ENCODE results near the gene SEPTIN10. TPM values are rescaled to one million over a fixed set of nuclear protein-coding genes. Genes with fewer than 3 reads are reported as not detected.

The SEPTIN10 gene
- total and polyA plus RNA-seq, 2 of the 8 experiments (the other 6 are each of a cell fraction or from before 2014, with no cell fraction given): 23.7 to 101 TPM

GRCh38 chr2:109582928-109583895, 30.6 kb downstream of the SEPTIN10 start:
- no peaks in the 10 kb centered on the region; the same call in 1 of the 2 replicates for H3K23me2 ChIP-seq (ENCODE audit: low read depth, low read length)
- no peak overlapping the region for H2BK120ac ChIP-seq (replicated peaks; ENCODE audit: low read depth, low read length)
- H3K9me3 ChIP-seq (ENCODE audit: insufficient read depth in 2 of 2, low read depth in 1 of 2, low read length in 1 of 2): no peaks in the 10 kb centered on the region
- no peak overlapping the region for H4K91ac ChIP-seq (replicated peaks; ENCODE audit: insufficient read length, low read length)
- H3K56ac ChIP-seq (replicated peaks; ENCODE audit: insufficient read length, low read depth, low read length): no peak overlapping the region
- no peak overlapping the region for H3K23ac ChIP-seq (ENCODE audit: insufficient read length)
- H3K4me3 ChIP-seq (ENCODE audit: extremely low read depth in 1 of 4, insufficient read depth in 2 of 4, low read depth in 3 of 4, low read length in 4 of 4): no peak overlapping the region
- H3K36me3 ChIP-seq (ENCODE audit: control insufficient read depth in 2 of 4, insufficient read depth in 4 of 4, low read length in 3 of 4): peaks cover 0 to 12% (median 2%) of the 10 kb centered on the region in 4 experiments; a peak in 2 of 8 replicates
- FAIRE-seq: no peak
- no peak overlapping the region for H2AFZ ChIP-seq (ENCODE audit: low read length)
- H3K27me3 ChIP-seq (replicated peaks in 1 of 4; ENCODE audit: control insufficient read depth in 3 of 4, extremely low read depth in 1 of 4, insufficient read depth in 3 of 4, low read length in 3 of 4): no peaks in the 10 kb centered on the region
- WGBS, 2 experiments (ENCODE audit: extremely low coverage in 1 of 2, insufficient coverage in 1 of 2, insufficient read length in 1 of 2, insufficient replicate concordance in 2 of 2, low coverage in 1 of 2, low lambda C conversion rate in 2 of 2, missing lambda C conversion rate in 1 of 2): 87% methylated on average over 6 of the region's 6 CpGs; no CpG with 5 or more reads in 1 of the 2 experiments
- no peak overlapping the region for H3K14ac ChIP-seq (ENCODE audit: insufficient read length)
- CTCF ChIA-PET (ENCODE audit: partially characterized antibody): interaction anchor here (1.0 kb wide), 2 partner anchors 10 to 35 kb away, joined by 3 to 5 read pairs; no protein-coding TSS in a partner anchor
- DNase-seq (ENCODE audit: low read depth in 1 of 2, low spot score in 2 of 2): no peak
- H2AK5ac ChIP-seq (ENCODE audit: low read depth, low read length): no peak overlapping the region
- no peak overlapping the region for H3K27ac ChIP-seq (ENCODE audit: low read depth, low read length)
- no peaks in the 10 kb centered on the region; the same call in 1 of the 2 replicates for H3K79me1 ChIP-seq (ENCODE audit: low read depth, low read length)
- H4K5ac ChIP-seq (ENCODE audit: insufficient read length, low read depth, low read length): no peak overlapping the region
- H2BK20ac ChIP-seq (ENCODE audit: low read length): no peak overlapping the region
- no peak overlapping the region for H3K4ac ChIP-seq (replicated peaks; ENCODE audit: insufficient read length, low read depth, low read length)
- peaks cover 0 to 21% of the 10 kb centered on the region in 2 experiments; a peak in 2 of 4 replicates for H3K79me2 ChIP-seq (ENCODE audit: control insufficient read depth in 1 of 2, insufficient read depth in 2 of 2, low read length in 2 of 2)
- H3K4me2 ChIP-seq (ENCODE audit: insufficient read depth in 1 of 2, low read depth in 2 of 2, low read length in 2 of 2): no peak overlapping the region
- no peak overlapping the region for H3K9ac ChIP-seq (replicated peaks in 1 of 4; ENCODE audit: extremely low read depth in 1 of 4, low read depth in 3 of 4, low read length in 3 of 4)
- H2BK5ac ChIP-seq (ENCODE audit: low read depth, low read length): no peak overlapping the region
- H2BK15ac ChIP-seq (ENCODE audit: low read length): no peak overlapping the region
- H2BK12ac ChIP-seq (ENCODE audit: low read depth, low read length): no peak overlapping the region
- no peak overlapping the region for H4K8ac ChIP-seq (ENCODE audit: extremely low read depth, insufficient read depth, low read length)
- H4K20me1 ChIP-seq (replicated peaks in 1 of 2; ENCODE audit: control insufficient read depth in 1 of 2, insufficient read depth in 2 of 2, low read length in 2 of 2): peaks cover 0 to 2% of the 10 kb centered on the region in 2 experiments
- no peaks in the 10 kb centered on the region for H3K4me1 ChIP-seq (replicated peaks in 1 of 4; ENCODE audit: control insufficient read depth in 3 of 4, insufficient read depth in 4 of 4, low read length in 3 of 4)
- no peak overlapping the region for H3K18ac ChIP-seq (ENCODE audit: extremely low read depth, low read length)
- no peak for TF ChIP-seq RXRA (IDR thresholded peaks at IDR 0.05; ENCODE audit: insufficient read depth, low read depth, low read length)
- POLR2A ChIA-PET (ENCODE audit: partially characterized antibody): interaction anchor here (2.3 kb wide), 1 partner anchor 30 kb away, joined by 5 read pairs; the partner anchor contains the start of gene SEPTIN10

Data from H1 (cell line).